K562 (cell line): ENCODE measurements around the gene FTSJ3. TPM values are rescaled to one million over a fixed set of nuclear protein-coding genes. Genes with fewer than 3 reads are reported as not detected.

ENCODE experiments used
- ARHGAP35 ChIP-seq: fragments of 450-650 bp; IDR thresholded peaks from 2 replicates; pipeline ENCODE4 v1.6.1; 2018; ENCODE audit not compliant: partially characterized antibody
- CAMTA2 ChIP-seq: fragments of 250-450 bp; sonication (Bioruptor Pico); conservative IDR thresholded peaks from 2 replicates; pipeline ENCODE4 v1.5.1; 2022
- CC2D1A ChIP-seq: fragments of 450-650 bp; IDR thresholded peaks from 2 replicates; pipeline ENCODE4 v1.6.1; 2017; ENCODE audit warnings: mild to moderate bottlenecking
- DDX20 ChIP-seq: fragments of 450-650 bp; IDR thresholded peaks from 2 replicates; pipeline ENCODE4 v1.6.1; 2016; ENCODE audit warnings: missing genetic modification characterization, low read depth, mild to moderate bottlenecking, missing compliant biosample characterization, moderate library complexity
- FOS ChIP-seq: IDR thresholded peaks from 3 replicates; pipeline ENCODE4 v1.6.1; 2011; ENCODE audit not compliant: insufficient read length; ENCODE audit errors: extremely low read depth
- HNRNPK ChIP-seq: fragments of 200-400 bp; formaldehyde crosslinking; IDR thresholded peaks from one replicate; pipeline ENCODE4 v1.6.1; 2018; ENCODE audit warnings: mild to moderate bottlenecking, low read depth, low read length; ENCODE audit not compliant: poor library complexity, severe bottlenecking
- HSF4 ChIP-seq: fragments of 250-450 bp; sonication (Bioruptor Pico); IDR thresholded peaks from 2 replicates; pipeline ENCODE4 v2.1.2; 2022; ENCODE audit warnings: mild to moderate bottlenecking, moderate library complexity, borderline replicate concordance
- MCM2 ChIP-seq: fragments of 450-650 bp; IDR thresholded peaks from 2 replicates; pipeline ENCODE4 v1.6.1; 2017; ENCODE audit warnings: low read depth, mild to moderate bottlenecking
- MXI1 ChIP-seq: IDR thresholded peaks from 2 replicates; pipeline ENCODE4 v1.6.1; 2011; ENCODE audit warnings: low read depth, mild to moderate bottlenecking, improper control_type of control experiment, low read length
- NFATC3 ChIP-seq: fragments of 450-650 bp; IDR thresholded peaks from 2 replicates; pipeline ENCODE4 v1.6.1; 2017; ENCODE audit warnings: mild to moderate bottlenecking
- PHB2 ChIP-seq: fragments of 450-650 bp; IDR thresholded peaks from 2 replicates; pipeline ENCODE4 v1.6.1; 2017; ENCODE audit warnings: low read depth
- POU5F1 ChIP-seq: fragments of 150-350 bp; IDR thresholded peaks from 2 replicates; pipeline ENCODE4 v1.6.1; 2014; ENCODE audit warnings: borderline replicate concordance, low read length, low read depth, mild to moderate bottlenecking; ENCODE audit not compliant: partially characterized antibody
- XRCC4 ChIP-seq: IDR thresholded peaks from one replicate; pipeline ENCODE4 v1.6.1; 2011; ENCODE audit not compliant: insufficient read depth, insufficient read length; ENCODE audit errors: extremely low read depth
- ZNF699 ChIP-seq: fragments of 250-450 bp; sonication (Bioruptor Pico); IDR thresholded peaks from 2 replicates; pipeline ENCODE4 v1.8.0; 2021; ENCODE audit warnings: mild to moderate bottlenecking, moderate library complexity; ENCODE audit not compliant: insufficient replicate concordance
- polyA plus RNA-seq, 8 experiments: library from polyadenylated mRNA; depleted of rRNA in 4 of 8; stranded (reverse) in 5 of 8; unstranded in 3 of 8; fragments of >200 nt; fragmentation: Nextera tagmentation in 2 of 8; fragmentation: Illumina TruSeq in 1 of 8; extraction: Ambion mirVana in 2 of 8; extraction: Trizol in 1 of 8; gene quantifications; 2 replicates each; pipeline versions ENCODE4 v1.2.1 to v1.2.3, GENCODE V29; 2011 to 2014; ENCODE audit warnings: inconsistent platforms in 1 of 8, missing spikeins in 1 of 8
- total RNA-seq, 7 experiments: library from RNA; depleted of rRNA in 6 of 7; stranded (reverse); fragments of >200 nt in 6 of 7; fragmentation: Illumina TruSeq in 2 of 7; extraction: Trizol in 2 of 7; gene quantifications; 2 replicates each; pipeline versions ENCODE4 v1.2.1 to v1.2.3, GENCODE V29; 2011 to 2021; ENCODE audit warnings: low replicate concordance in 1 of 7
- TF ChIP-seq, protein P1 (sequence below): fragments of 450-650 bp; IDR thresholded peaks from 2 replicates; pipeline ENCODE4 v1.6.1; 2016; ENCODE audit warnings: mild to moderate bottlenecking, moderate library complexity
- TF ChIP-seq, protein P2 (sequence below): fragments of 450-650 bp; conservative IDR thresholded peaks from 2 replicates; pipeline ENCODE4 v1.6.1; 2016; ENCODE audit warnings: missing genetic modification characterization, low read depth, mild to moderate bottlenecking, control low read depth, missing compliant biosample characterization

Gene FTSJ3
- total and polyA plus RNA-seq, 9 of the 15 experiments (the other 6 are each of a cell fraction or from before 2014, with no cell fraction given): 18.0 to 65.6 (median 52.4) TPM

DNA sequence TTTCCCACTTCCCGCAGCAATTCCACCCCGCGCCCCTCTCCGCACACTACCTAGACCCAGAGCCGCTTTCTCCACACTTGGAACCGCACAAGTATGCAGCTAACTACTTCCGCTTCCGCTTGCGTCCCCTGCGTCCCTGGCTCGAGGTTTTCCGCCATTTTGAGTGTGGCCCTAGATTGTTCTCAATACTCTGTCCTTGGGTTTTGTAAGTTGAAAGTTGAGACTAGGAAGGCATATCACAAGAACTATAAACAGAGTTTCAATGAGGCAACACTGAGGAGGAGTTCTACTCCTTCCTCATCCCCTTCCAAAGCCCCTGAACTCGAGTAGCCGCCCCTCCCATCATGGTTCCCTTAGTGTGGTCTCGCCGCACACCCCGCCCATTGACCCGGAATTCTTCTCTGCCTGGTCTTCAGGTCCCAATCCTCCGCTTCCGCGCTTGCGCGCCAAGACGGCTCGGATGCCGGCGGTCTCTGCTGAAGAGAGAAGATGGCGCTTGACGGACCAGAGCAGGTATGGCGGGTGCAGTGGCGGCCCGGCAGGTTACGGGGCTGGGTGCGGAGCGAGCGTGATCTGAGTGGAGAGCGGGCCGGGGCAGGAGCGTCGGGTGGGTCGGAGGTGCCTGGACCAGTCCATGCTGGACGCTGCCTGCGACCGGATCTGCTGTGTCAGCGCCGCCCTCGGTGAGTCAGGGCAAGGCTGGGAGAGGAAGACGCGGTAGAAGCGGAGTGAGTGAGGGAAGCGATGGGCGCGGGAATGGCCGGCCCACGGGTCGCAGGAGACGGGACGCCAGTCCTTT is at the start of gene FTSJ3, which contains the start of gene PSMC5 (continued):
- TF ChIP-seq, protein P1, sequence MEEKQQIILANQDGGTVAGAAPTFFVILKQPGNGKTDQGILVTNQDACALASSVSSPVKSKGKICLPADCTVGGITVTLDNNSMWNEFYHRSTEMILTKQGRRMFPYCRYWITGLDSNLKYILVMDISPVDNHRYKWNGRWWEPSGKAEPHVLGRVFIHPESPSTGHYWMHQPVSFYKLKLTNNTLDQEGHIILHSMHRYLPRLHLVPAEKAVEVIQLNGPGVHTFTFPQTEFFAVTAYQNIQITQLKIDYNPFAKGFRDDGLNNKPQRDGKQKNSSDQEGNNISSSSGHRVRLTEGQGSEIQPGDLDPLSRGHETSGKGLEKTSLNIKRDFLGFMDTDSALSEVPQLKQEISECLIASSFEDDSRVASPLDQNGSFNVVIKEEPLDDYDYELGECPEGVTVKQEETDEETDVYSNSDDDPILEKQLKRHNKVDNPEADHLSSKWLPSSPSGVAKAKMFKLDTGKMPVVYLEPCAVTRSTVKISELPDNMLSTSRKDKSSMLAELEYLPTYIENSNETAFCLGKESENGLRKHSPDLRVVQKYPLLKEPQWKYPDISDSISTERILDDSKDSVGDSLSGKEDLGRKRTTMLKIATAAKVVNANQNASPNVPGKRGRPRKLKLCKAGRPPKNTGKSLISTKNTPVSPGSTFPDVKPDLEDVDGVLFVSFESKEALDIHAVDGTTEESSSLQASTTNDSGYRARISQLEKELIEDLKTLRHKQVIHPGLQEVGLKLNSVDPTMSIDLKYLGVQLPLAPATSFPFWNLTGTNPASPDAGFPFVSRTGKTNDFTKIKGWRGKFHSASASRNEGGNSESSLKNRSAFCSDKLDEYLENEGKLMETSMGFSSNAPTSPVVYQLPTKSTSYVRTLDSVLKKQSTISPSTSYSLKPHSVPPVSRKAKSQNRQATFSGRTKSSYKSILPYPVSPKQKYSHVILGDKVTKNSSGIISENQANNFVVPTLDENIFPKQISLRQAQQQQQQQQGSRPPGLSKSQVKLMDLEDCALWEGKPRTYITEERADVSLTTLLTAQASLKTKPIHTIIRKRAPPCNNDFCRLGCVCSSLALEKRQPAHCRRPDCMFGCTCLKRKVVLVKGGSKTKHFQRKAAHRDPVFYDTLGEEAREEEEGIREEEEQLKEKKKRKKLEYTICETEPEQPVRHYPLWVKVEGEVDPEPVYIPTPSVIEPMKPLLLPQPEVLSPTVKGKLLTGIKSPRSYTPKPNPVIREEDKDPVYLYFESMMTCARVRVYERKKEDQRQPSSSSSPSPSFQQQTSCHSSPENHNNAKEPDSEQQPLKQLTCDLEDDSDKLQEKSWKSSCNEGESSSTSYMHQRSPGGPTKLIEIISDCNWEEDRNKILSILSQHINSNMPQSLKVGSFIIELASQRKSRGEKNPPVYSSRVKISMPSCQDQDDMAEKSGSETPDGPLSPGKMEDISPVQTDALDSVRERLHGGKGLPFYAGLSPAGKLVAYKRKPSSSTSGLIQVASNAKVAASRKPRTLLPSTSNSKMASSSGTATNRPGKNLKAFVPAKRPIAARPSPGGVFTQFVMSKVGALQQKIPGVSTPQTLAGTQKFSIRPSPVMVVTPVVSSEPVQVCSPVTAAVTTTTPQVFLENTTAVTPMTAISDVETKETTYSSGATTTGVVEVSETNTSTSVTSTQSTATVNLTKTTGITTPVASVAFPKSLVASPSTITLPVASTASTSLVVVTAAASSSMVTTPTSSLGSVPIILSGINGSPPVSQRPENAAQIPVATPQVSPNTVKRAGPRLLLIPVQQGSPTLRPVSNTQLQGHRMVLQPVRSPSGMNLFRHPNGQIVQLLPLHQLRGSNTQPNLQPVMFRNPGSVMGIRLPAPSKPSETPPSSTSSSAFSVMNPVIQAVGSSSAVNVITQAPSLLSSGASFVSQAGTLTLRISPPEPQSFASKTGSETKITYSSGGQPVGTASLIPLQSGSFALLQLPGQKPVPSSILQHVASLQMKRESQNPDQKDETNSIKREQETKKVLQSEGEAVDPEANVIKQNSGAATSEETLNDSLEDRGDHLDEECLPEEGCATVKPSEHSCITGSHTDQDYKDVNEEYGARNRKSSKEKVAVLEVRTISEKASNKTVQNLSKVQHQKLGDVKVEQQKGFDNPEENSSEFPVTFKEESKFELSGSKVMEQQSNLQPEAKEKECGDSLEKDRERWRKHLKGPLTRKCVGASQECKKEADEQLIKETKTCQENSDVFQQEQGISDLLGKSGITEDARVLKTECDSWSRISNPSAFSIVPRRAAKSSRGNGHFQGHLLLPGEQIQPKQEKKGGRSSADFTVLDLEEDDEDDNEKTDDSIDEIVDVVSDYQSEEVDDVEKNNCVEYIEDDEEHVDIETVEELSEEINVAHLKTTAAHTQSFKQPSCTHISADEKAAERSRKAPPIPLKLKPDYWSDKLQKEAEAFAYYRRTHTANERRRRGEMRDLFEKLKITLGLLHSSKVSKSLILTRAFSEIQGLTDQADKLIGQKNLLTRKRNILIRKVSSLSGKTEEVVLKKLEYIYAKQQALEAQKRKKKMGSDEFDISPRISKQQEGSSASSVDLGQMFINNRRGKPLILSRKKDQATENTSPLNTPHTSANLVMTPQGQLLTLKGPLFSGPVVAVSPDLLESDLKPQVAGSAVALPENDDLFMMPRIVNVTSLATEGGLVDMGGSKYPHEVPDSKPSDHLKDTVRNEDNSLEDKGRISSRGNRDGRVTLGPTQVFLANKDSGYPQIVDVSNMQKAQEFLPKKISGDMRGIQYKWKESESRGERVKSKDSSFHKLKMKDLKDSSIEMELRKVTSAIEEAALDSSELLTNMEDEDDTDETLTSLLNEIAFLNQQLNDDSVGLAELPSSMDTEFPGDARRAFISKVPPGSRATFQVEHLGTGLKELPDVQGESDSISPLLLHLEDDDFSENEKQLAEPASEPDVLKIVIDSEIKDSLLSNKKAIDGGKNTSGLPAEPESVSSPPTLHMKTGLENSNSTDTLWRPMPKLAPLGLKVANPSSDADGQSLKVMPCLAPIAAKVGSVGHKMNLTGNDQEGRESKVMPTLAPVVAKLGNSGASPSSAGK: no peak
- TF ChIP-seq, protein P2, sequence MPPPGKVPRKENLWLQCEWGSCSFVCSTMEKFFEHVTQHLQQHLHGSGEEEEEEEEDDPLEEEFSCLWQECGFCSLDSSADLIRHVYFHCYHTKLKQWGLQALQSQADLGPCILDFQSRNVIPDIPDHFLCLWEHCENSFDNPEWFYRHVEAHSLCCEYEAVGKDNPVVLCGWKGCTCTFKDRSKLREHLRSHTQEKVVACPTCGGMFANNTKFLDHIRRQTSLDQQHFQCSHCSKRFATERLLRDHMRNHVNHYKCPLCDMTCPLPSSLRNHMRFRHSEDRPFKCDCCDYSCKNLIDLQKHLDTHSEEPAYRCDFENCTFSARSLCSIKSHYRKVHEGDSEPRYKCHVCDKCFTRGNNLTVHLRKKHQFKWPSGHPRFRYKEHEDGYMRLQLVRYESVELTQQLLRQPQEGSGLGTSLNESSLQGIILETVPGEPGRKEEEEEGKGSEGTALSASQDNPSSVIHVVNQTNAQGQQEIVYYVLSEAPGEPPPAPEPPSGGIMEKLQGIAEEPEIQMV (tag): no peak
- no peak for TF ChIP-seq HSF4 (CRISPR knock-in tag)
- 0 out of 2 replicates have a peak, but pooled peaks have one; percentile 47 for TF ChIP-seq DDX20
- 0 out of 2 replicates have a peak, but pooled peaks have one; percentile 62 for TF ChIP-seq CAMTA2 (CRISPR knock-in tag)
- TF ChIP-seq FOS: no peak
- no peak for TF ChIP-seq XRCC4
- TF ChIP-seq MXI1: no peak
- TF ChIP-seq NFATC3: no peak
- TF ChIP-seq MCM2: no peak
- no peak for TF ChIP-seq POU5F1
- TF ChIP-seq ZNF699: no peak
- no peak for TF ChIP-seq CC2D1A
- TF ChIP-seq PHB2: no peak
- no peak for TF ChIP-seq HNRNPK
- no peak for TF ChIP-seq ARHGAP35
